Stimulated activated naive B cell treated with anti-CD40 and anti-IgM and Interleukin-4, amounts not matched to agents 10 μg/mL and 1 μg/mL and 100 μg/mL, for 72 hours (primary cell): ENCODE data around the gene COL5A1.

ENCODE experiments used
- ATAC-seq, 2 donors: fragments of 150-1000 bp; cut with Tn5 transposase; replicated peaks; 2 replicates each; pipeline ENCODE4 v1.10.0; 2021; ENCODE audit warnings: moderate library complexity in 1 of 2
- DNase-seq: peaks from one replicate; pipeline ENCODE4 v3.0.0; 2021
- H3K27ac Mint-ChIP-seq: one replicate; pipeline ENCODE4 v1.8.0; 2022; ENCODE audit warnings: mild to moderate bottlenecking, mixed read lengths
- H3K27me3 Mint-ChIP-seq, 2 donors: one replicate each; pipeline ENCODE4 v1.8.0; 2022; ENCODE audit warnings: mixed read lengths in 2 of 2
- H3K36me3 Mint-ChIP-seq, 2 donors: one replicate each; pipeline ENCODE4 v1.8.0; 2022; ENCODE audit warnings: mixed read lengths in 2 of 2, mild to moderate bottlenecking in 1 of 2
- H3K4me1 Mint-ChIP-seq, 2 donors: one replicate each; pipeline ENCODE4 v1.8.0; 2022; ENCODE audit warnings: mixed read lengths in 2 of 2, mild to moderate bottlenecking in 1 of 2
- H3K4me3 Mint-ChIP-seq, 2 donors: one replicate each; pipeline ENCODE4 v1.8.0; 2022; ENCODE audit warnings: mild to moderate bottlenecking in 2 of 2, mixed read lengths in 2 of 2, moderate library complexity in 1 of 2
- H3K9me3 Mint-ChIP-seq, 2 donors: one replicate each; pipeline ENCODE4 v1.8.0; 2022; ENCODE audit warnings: mixed read lengths in 2 of 2, mild to moderate bottlenecking in 1 of 2

Gene COL5A1

DNA sequence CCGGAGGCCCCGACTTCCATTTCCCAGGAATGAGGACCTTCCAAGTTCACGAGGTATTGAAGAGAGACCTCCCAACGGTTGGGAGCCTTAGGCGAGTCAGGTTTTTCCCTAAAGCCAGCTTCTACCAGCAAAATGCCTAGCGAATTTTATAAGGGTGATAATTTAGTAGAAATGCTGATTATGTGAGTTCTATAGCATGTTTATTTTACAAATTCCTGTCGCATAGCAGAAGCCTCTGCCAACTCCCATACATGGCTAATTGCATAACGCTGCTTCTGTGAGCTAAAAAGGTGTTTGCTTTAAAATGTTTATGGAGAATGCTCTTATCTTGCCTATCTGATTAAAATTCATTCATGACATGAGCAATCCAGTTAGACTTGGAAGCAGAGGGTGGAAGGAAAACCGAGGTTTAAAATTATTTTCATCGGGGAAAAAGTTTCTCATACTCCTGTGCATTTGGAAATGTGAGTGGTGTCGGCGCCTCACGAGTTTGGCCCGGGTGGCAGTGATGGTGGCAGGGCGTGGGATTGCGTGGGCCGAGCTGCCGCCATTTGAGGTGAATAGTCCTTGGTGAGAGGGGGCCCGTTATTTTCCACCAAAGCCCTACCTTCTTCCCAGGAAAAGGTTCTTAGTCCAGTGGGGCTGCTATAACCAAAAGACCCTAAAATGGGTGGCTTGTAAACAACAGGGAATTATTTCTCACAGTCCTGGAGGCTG lies 134.6 kb downstream of the COL5A1 start:
- H3K36me3 Mint-ChIP-seq, result no peaks in the 10 kb centered on the region
- ATAC-seq (no peak), DNase-seq (no peak)
- no peaks in the 10 kb centered on the region for H3K9me3 Mint-ChIP-seq
- H3K27ac Mint-ChIP-seq, result no peak overlapping the region
- H3K4me3 Mint-ChIP-seq, result no peak overlapping the region
- peaks cover 2 to 8% of the 10 kb centered on the region in 2 donors for H3K4me1 Mint-ChIP-seq
- peaks cover 0 to 16% of the 10 kb centered on the region in 2 donors for H3K27me3 Mint-ChIP-seq

DNA sequence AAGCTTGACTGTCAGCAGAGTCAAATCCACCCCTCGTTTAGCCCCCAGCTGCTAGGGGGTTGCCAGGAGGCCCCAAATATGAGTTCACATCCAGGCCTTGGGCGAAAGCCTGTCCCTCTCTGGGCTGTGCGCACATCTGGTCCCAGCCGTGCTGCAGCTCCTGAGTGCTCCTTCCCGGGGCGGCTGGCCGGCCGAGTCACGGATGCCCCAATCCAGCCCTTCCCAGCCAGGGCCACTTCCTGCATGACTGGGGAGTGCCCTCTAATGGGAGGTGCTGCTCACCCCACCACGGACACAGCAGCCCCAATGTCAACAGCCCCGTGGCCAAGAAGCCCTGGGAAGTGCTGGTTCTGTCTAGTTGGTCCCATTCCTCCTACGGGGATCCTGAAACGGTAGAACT lies 135.6 kb downstream of the COL5A1 start:
- H3K9me3 Mint-ChIP-seq, result no peaks in the 10 kb centered on the region
- H3K27ac Mint-ChIP-seq, result no peak overlapping the region
- H3K27me3 Mint-ChIP-seq, result peaks cover 0 to 8% of the 10 kb centered on the region in 2 donors
- ATAC-seq (no peak), DNase-seq (no peak)
- no peaks in the 10 kb centered on the region for H3K36me3 Mint-ChIP-seq
- no peak overlapping the region for H3K4me3 Mint-ChIP-seq
- H3K4me1 Mint-ChIP-seq, result peaks cover under 1 to 2% of the 10 kb centered on the region in 2 donors

DNA sequence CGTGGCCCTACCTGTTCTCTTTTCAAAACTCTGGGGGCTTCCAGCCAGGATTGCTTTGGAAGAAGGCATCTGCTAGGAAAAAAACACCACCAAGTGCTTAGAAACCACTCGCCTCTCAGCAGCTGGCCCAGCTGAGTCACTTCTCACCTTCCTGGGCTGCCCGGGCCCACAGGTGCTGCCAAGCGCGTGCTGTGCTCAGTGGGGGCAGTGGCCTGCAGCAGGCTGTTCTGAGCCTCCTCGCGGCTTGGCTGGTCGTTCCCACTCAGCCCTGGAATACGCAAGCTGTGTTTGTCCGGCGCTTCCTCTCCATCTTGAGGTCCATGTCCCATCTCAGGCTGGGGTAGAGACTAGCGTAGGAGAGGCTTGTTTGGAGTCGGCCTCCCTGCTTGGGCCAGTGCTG lies 136.6 kb downstream of the COL5A1 start:
- H3K27ac Mint-ChIP-seq, result no peak overlapping the region
- no peak overlapping the region for H3K4me3 Mint-ChIP-seq
- peaks cover 0 to 15% of the 10 kb centered on the region in 2 donors for H3K27me3 Mint-ChIP-seq
- peak in 1 of 2 donors; percentile 47 for ATAC-seq
- no peak for DNase-seq
- no peaks in the 10 kb centered on the region for H3K36me3 Mint-ChIP-seq
- no peaks in the 10 kb centered on the region for H3K9me3 Mint-ChIP-seq
- H3K4me1 Mint-ChIP-seq, result peaks cover 2 to 10% of the 10 kb centered on the region in 2 donors

DNA sequence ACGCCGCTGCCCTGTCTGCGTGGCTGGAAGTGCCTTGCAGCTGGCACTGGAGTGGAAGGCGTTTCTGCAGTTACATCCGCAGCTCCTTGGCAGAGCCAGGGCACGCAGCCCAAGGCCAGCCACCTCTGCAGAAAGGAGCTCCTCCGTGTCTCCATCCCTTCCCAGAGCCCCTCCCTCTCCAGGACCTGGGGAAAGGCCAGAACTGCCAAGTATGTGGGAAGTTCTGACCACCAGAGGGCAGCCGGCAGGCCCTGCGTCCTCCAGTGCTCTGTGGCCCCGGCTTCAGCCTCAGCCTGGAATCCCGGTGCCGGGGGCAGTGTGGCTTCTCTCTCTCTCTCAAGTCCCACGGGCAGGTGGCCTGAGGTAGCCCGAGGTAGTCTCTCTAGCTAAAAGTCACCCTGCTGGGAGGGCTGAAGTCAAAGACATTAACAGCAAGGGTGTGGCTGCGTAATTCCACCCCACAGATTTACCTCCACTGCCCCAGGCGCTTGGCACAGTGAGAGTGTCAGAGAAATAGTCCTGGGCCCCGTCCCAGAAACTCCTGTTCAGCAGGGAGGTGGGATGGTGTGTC lies 137.3 kb downstream of the COL5A1 start:
- H3K4me3 Mint-ChIP-seq, result no peak overlapping the region
- DNase-seq, result no peak
- peaks cover 0 to 21% of the 10 kb centered on the region in 2 donors for H3K27me3 Mint-ChIP-seq

DNA sequence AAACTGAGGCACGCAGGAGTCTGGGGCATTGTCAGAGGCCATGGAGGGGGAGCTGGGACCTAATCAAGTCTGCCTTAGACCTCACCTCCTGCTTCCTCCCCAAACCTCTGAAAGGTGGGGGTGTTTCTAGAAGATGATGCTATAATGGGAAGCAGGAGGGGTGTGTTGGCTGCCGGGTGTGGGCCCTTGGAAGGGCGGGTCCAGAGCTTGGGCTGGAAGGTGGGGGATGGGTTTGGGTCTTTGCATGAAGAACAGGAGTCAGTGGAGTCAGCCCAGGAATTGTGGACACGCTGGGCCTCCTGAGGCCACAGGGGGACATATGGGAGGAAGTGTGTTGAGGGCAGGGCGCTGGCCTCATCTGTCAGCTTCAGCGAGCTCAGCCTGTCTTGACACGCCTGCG lies 138.0 kb downstream of the COL5A1 start:
- Mint-ChIP-seq H3K27ac (no peak overlapping the region), H3K4me1 (peaks cover 6 to 17% of the 10 kb centered on the region in 2 donors), H3K4me3 (no peak overlapping the region), H3K9me3 (no peaks in the 10 kb centered on the region), H3K36me3 (no peaks in the 10 kb centered on the region), H3K27me3 (peaks cover 0 to 26% of the 10 kb centered on the region in 2 donors)
- ATAC-seq (no peak), DNase-seq (no peak)

More for the DNA sequence above, 137.3 kb downstream of the COL5A1 start:
- no peak overlapping the region for H3K27ac Mint-ChIP-seq
- H3K9me3 Mint-ChIP-seq, result no peaks in the 10 kb centered on the region
- no peaks in the 10 kb centered on the region for H3K36me3 Mint-ChIP-seq
- no peak for ATAC-seq
- peaks cover 6 to 17% of the 10 kb centered on the region in 2 donors for H3K4me1 Mint-ChIP-seq

DNA sequence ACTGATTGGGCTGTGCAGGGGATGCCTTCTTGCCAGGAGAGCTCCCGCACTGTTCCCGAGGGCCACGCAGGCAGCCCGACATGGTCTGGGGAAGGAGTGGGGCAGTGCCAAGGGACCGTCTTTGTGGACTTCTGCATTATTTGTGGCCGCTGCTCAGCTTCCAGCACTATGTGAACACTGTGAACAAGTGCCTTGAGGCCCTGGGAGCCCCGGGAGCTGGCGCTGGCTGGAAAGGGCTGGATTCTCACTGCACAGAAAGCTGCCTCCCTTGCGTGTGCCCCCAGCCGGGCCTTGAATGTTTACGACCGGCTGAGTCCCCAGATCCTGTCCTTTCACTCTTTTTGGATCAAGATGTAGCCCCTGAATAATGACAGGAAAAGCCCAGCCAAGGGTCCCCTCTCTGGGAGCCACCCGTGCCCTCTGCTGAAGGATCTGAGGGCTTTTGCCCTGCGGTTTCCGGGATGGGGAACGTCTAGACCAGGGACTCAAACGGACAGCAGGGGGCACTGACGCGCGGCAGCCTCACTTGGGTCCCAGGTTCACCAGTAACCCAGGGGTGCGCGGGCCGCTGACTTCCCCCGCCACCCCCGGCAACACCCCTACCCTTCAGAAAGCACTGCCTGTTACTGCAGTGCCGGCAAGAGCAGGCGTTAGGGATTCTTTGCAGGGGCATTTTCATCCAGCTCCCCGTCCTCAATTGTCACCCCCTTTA lies 140.1 kb downstream of the COL5A1 start:
- Mint-ChIP-seq H3K27ac (no peak overlapping the region), H3K36me3 (no peaks in the 10 kb centered on the region), H3K9me3 (no peaks in the 10 kb centered on the region), H3K4me1 (peaks cover 6 to 17% of the 10 kb centered on the region in 2 donors), H3K4me3 (no peak overlapping the region), H3K27me3 (peaks cover 4 to 30% of the 10 kb centered on the region in 2 donors)
- DNase-seq, result no peak
- ATAC-seq, result no peak

DNA sequence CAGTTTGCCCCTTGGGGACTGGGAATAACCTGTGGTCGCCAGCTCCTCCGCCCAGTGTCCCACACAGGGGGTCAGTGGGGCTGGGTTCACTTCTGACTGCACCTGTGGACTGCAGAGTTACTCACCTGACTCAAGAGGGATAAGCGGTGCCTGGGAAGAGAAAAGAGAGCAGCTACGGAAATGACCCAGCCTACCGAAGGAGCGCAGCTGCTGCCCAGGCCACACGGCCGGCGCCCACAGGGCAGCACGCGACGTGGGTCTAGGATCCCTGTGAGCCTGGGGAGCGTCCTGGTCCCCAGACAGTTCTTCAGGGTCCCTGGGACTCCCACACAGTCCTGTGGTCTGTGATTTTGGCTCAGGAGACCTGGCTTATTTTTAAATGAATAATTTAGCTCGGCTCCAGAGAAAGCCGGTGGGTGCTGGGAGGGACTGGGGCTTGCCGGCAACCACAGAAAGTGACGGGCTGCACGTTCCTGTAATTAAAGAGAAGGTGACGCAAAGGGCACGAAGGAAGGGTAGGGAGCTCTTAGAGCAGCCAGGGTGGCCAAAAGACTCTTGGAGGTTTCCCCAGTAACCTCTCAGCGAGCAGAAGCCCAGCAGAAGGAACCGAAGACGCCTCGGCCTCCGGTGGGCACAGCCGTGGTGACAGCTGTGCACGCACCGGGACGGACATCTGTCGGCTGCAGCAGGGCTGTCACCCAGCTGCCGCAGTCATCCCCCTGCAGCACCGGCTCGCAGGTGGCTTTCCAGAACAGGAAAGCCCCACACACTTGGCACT lies 141.5 kb downstream of the COL5A1 start:
- no peaks in the 10 kb centered on the region for H3K9me3 Mint-ChIP-seq
- no peak overlapping the region for H3K27ac Mint-ChIP-seq
- H3K4me3 Mint-ChIP-seq, result no peak overlapping the region
- H3K4me1 Mint-ChIP-seq, result peaks cover 6 to 17% of the 10 kb centered on the region in 2 donors
- DNase-seq, result no peak
- no peaks in the 10 kb centered on the region for H3K36me3 Mint-ChIP-seq
- peak; percentile 69 to 74 for ATAC-seq
- peaks cover 10 to 30% of the 10 kb centered on the region in 2 donors for H3K27me3 Mint-ChIP-seq

DNA sequence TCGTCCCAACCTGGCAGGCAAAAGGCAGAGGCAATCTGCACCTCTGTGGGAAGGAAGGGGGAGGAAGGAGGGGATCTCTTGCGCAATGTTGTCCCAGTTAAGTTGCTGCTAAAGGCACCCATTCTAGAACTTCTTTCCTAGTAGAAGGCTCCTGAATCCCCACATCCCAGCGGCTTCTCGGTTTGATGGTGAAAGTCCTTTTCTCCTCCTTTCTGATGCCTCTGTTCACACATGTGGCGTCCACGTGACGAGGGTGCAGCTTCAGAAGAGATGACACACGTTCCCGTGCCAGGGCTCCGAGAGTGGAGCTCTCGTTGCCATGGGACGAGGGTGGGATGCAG lies 142.1 kb downstream of the COL5A1 start:
- Mint-ChIP-seq H3K9me3 (peaks cover 0 to 1% of the 10 kb centered on the region in 2 donors), H3K36me3 (no peaks in the 10 kb centered on the region), H3K4me1 (peaks cover 6 to 17% of the 10 kb centered on the region in 2 donors), H3K4me3 (no peak overlapping the region), H3K27ac (no peak overlapping the region), H3K27me3 (peaks cover 15 to 30% of the 10 kb centered on the region in 2 donors)
- DNase-seq (no peak), ATAC-seq (no peak)

DNA sequence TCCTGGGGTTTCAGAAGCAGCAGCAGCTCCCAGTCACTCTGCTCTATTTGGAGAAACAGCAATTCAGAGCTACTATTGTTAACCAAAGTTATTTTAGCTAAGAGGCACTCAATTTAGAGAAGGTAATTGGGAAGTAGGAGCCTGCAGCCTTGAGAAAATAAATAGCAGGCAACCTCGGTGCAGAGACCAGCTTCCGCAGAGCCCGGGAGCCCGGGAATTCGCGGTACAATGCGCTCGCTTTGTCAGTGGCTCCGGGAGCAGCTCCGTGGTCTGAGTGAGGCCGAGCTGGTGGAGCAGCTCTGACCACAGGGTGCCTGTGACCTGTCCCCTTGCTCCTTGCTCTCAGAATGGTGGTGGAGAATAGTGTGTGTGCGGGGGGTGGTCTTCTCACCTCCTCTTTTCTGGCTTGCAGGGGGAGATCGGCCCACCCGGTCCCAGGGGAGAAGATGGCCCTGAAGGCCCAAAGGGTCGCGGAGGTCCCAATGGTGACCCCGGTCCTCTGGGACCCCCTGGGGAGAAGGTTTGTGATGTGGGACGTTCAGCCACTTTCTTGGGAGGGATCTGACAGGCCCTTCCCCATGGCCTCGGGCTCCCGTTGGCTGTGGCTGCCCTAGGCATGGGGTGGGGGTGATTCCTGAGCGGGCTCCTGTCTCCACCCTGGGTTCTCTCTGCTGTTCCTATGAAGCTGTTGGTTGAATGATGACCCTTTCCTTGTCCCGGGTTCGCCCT lies 143.1 kb downstream of the COL5A1 start:
- H3K9me3 Mint-ChIP-seq, result peaks cover 0 to 1% of the 10 kb centered on the region in 2 donors
- no peak overlapping the region for H3K27ac Mint-ChIP-seq
- DNase-seq, result no peak
- no peaks in the 10 kb centered on the region for H3K36me3 Mint-ChIP-seq
- ATAC-seq, result no peak
- no peak overlapping the region for H3K4me3 Mint-ChIP-seq
- peaks cover 4 to 17% of the 10 kb centered on the region in 2 donors for H3K4me1 Mint-ChIP-seq
- H3K27me3 Mint-ChIP-seq, result peaks cover 15 to 30% of the 10 kb centered on the region in 2 donors

DNA sequence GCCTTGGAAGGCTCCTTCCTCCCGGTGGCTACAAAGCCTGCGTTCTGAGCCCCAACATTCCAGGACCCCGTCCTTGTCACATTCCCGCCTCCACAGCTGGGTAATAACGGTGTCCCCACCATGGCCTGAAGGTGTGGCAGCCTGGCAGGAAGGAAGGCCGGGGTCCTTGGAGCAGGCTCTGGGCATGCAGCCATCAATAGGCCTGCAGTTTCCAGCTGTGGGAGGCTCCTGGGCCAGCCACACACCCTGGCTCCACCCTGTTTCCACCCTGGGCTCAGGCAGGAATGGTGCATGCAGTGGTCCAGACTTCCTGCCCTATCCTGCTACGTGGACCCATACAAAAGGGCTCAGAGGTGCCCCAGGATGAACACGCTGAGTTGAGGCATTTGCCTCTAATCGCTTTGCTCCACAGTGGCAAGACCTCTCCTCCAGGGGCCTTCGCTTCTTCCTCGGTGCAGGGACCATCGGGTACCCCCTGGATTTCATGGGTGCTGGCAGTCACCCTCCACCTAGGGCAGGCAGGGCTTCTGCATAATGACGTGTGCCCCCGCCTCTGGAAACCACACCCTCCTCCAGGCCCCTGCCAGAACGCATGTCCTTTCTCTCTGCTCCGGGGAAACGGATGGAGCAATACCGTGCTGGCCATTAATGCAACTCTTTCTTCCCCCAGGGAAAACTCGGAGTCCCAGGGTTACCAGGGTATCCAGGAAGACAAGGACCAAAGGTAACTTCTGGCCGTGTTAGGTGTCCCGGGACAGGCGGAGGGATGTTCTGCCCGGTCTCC lies 143.9 kb downstream of the COL5A1 start:
- Mint-ChIP-seq H3K4me1 (peaks cover 4 to 17% of the 10 kb centered on the region in 2 donors), H3K9me3 (peaks cover 0 to 1% of the 10 kb centered on the region in 2 donors), H3K27me3 (peaks cover 15 to 30% of the 10 kb centered on the region in 2 donors), H3K27ac (no peak overlapping the region), H3K36me3 (no peaks in the 10 kb centered on the region), H3K4me3 (no peak overlapping the region)
- DNase-seq (no peak), ATAC-seq (no peak)

DNA sequence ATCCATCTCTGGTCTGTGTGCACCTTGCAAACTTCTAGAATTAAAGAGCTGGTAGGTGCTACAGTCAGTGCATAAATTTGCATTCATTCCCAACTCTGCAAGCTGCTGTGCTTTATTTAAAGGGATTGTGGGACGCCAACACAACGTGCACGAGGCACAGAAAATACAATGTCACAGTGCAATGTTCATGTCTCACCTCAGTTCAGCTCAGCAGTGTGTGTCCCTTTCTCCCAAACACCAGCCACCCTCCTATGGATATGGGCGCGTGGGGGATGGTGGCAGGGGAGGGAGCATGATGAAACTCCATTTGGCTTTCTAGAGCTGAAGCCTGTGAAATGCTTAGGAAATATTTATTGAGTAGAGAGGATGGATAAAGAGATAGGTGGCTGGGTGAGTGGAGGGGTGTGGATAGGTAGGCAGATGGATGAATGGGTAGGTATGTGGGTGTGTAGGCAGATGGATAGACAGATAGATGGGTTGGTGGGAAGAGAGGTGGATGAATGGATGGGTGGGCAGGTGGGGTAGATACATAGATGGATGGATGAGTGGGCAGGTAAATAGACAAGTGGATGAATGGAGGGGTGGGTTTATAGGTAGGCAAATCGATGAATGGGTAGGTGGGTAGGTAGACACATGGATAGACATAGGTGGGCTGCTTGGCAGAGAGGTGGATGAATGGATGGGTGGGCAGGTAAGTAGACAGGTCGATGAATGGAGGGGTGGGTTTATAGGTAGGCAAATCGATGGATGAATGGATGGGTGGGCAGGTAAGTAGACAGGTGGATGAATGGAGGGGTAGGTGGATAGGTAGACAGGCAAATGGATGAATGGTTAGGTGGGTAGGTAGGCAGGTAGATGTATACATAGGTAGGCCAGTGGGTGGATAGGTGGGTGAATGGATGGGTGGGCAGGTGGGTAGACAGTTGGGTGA lies 146.3 kb downstream of the COL5A1 start:
- DNase-seq (no peak), ATAC-seq (no peak)
- H3K36me3 Mint-ChIP-seq, result no peaks in the 10 kb centered on the region
- peaks cover 15 to 24% of the 10 kb centered on the region in 2 donors for H3K27me3 Mint-ChIP-seq
- H3K4me3 Mint-ChIP-seq, result no peak overlapping the region
- H3K27ac Mint-ChIP-seq, result no peak overlapping the region
- peaks cover 4 to 10% of the 10 kb centered on the region in 2 donors for H3K4me1 Mint-ChIP-seq
- H3K9me3 Mint-ChIP-seq, result peaks cover 0 to 1% of the 10 kb centered on the region in 2 donors

DNA sequence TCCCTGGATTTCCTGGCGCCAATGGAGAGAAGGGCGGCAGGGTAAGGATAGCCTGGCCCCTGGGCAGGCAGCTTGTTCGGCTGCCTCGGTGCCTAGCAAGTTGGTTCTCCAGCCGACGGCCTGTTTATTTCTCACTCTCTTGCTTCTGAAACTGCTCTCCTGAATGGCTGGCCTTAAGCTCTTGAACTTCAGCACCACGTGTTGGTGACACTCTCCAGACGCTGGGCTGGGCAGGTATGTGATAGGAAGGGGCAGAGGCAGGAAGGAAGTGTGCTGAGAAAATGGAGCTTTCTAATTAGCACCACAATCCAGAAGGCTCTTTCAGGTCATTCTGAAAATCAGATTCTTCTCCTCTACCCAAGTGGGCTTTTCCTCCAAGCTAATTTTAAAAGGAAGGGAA lies 147.6 kb downstream of the COL5A1 start:
- no peak for ATAC-seq
- DNase-seq, result no peak
- Mint-ChIP-seq H3K27me3 (peaks cover 15% of the 10 kb centered on the region in 2 donors), H3K4me3 (no peak overlapping the region), H3K36me3 (no peaks in the 10 kb centered on the region), H3K27ac (no peak overlapping the region), H3K4me1 (no peaks in the 10 kb centered on the region), H3K9me3 (peaks cover 0 to 1% of the 10 kb centered on the region in 2 donors)
